ENCODE measurements around the gene IBSP.

Gene IBSP

GRCh38 chr4:87848622-87849351, 49.4 kb downstream of the IBSP start:
- DNase-seq (ENCODE audit: insufficient read length, low spot score) (peak; percentile 16), FAIRE-seq (peak; percentile 60)
- TF ChIP-seq POLR2AphosphoS5 (IDR thresholded peaks at IDR 0.05; ENCODE audit: low read depth, low read length) (no peak), SPI1 (IDR thresholded peaks at IDR 0.05; ENCODE audit: low read depth, low read length) (no peak), POU2F2 (IDR thresholded peaks at IDR 0.05; ENCODE audit: low read depth, low read length) (no peak), TAF1 (IDR thresholded peaks at IDR 0.05; ENCODE audit: low read depth, low read length) (no peak), POLR2A (IDR thresholded peaks at IDR 0.05; ENCODE audit: low read depth, low read length) (no peak), PAX5 (IDR thresholded peaks at IDR 0.05; ENCODE audit: insufficient read depth, low read length, severe bottlenecking) (no peak)

GRCh38 chr4:87849612-87850011, 50.3 kb downstream of the IBSP start:
- DNase-seq (ENCODE audit: insufficient read length, low spot score) (no peak), FAIRE-seq (no peak)
- TF ChIP-seq POU2F2 (IDR thresholded peaks at IDR 0.05; ENCODE audit: low read depth, low read length) (no peak), TAF1 (IDR thresholded peaks at IDR 0.05; ENCODE audit: low read depth, low read length) (no peak), POLR2AphosphoS5 (IDR thresholded peaks at IDR 0.05; ENCODE audit: low read depth, low read length) (no peak), POLR2A (IDR thresholded peaks at IDR 0.05; ENCODE audit: low read depth, low read length) (no peak), PAX5 (IDR thresholded peaks at IDR 0.05; ENCODE audit: insufficient read depth, low read length, severe bottlenecking) (no peak), SPI1 (IDR thresholded peaks at IDR 0.05; ENCODE audit: low read depth, low read length) (no peak)

GRCh38 chr4:87851332-87851731, 52.0 kb downstream of the IBSP start:
- FAIRE-seq (no peak), DNase-seq (ENCODE audit: insufficient read length, low spot score) (no peak)
- TF ChIP-seq POLR2A (IDR thresholded peaks at IDR 0.05; ENCODE audit: low read depth, low read length) (no peak), PAX5 (IDR thresholded peaks at IDR 0.05; ENCODE audit: insufficient read depth, low read length, severe bottlenecking) (no peak), SPI1 (IDR thresholded peaks at IDR 0.05; ENCODE audit: low read depth, low read length) (no peak), POLR2AphosphoS5 (IDR thresholded peaks at IDR 0.05; ENCODE audit: low read depth, low read length) (no peak), TAF1 (IDR thresholded peaks at IDR 0.05; ENCODE audit: low read depth, low read length) (no peak), POU2F2 (IDR thresholded peaks at IDR 0.05; ENCODE audit: low read depth, low read length) (no peak)

- TF ChIP-seq TAF1 (IDR thresholded peaks at IDR 0.05; ENCODE audit: low read depth, low read length) = no peak
- no peak for TF ChIP-seq POLR2AphosphoS5 (IDR thresholded peaks at IDR 0.05; ENCODE audit: low read depth, low read length)
- no peak for TF ChIP-seq POLR2A (IDR thresholded peaks at IDR 0.05; ENCODE audit: low read depth, low read length)
- no peak for TF ChIP-seq SPI1 (IDR thresholded peaks at IDR 0.05; ENCODE audit: low read depth, low read length)
- TF ChIP-seq POU2F2 (IDR thresholded peaks at IDR 0.05; ENCODE audit: low read depth, low read length) = no peak
- TF ChIP-seq PAX5 (IDR thresholded peaks at IDR 0.05; ENCODE audit: insufficient read depth, low read length, severe bottlenecking) = no peak
- FAIRE-seq (no peak), DNase-seq (ENCODE audit: insufficient read length, low spot score) (no peak)
These were observed 52.6 kb downstream of the IBSP start for GRCh38 chr4:87851953-87852352.

GRCh38 chr4:87853108-87853507, 53.8 kb downstream of the IBSP start:
- DNase-seq (ENCODE audit: insufficient read length, low spot score) = no peak
- TF ChIP-seq POLR2AphosphoS5 (IDR thresholded peaks at IDR 0.05; ENCODE audit: low read depth, low read length) = no peak
- TF ChIP-seq SPI1 (IDR thresholded peaks at IDR 0.05; ENCODE audit: low read depth, low read length) = no peak
- no peak for TF ChIP-seq POLR2A (IDR thresholded peaks at IDR 0.05; ENCODE audit: low read depth, low read length)
- no peak for TF ChIP-seq PAX5 (IDR thresholded peaks at IDR 0.05; ENCODE audit: insufficient read depth, low read length, severe bottlenecking)
- TF ChIP-seq TAF1 (IDR thresholded peaks at IDR 0.05; ENCODE audit: low read depth, low read length) = no peak
- no peak for TF ChIP-seq POU2F2 (IDR thresholded peaks at IDR 0.05; ENCODE audit: low read depth, low read length)
- no peak for FAIRE-seq

- TF ChIP-seq POU2F2 (IDR thresholded peaks at IDR 0.05; ENCODE audit: low read depth, low read length) = no peak
- no peak for TF ChIP-seq POLR2AphosphoS5 (IDR thresholded peaks at IDR 0.05; ENCODE audit: low read depth, low read length)
- TF ChIP-seq POLR2A (IDR thresholded peaks at IDR 0.05; ENCODE audit: low read depth, low read length) = no peak
- DNase-seq (ENCODE audit: insufficient read length, low spot score) (no peak), FAIRE-seq (no peak)
These were observed 54.5 kb downstream of the IBSP start for GRCh38 chr4:87853891-87854290.

GRCh38 chr4:87855559-87855958, 56.2 kb downstream of the IBSP start:
- no peak for TF ChIP-seq PAX5 (IDR thresholded peaks at IDR 0.05; ENCODE audit: insufficient read depth, low read length, severe bottlenecking)
- TF ChIP-seq SPI1 (IDR thresholded peaks at IDR 0.05; ENCODE audit: low read depth, low read length) = no peak
- TF ChIP-seq TAF1 (IDR thresholded peaks at IDR 0.05; ENCODE audit: low read depth, low read length) = no peak
- no peak for TF ChIP-seq POLR2A (IDR thresholded peaks at IDR 0.05; ENCODE audit: low read depth, low read length)
- no peak for TF ChIP-seq POU2F2 (IDR thresholded peaks at IDR 0.05; ENCODE audit: low read depth, low read length)
- DNase-seq (ENCODE audit: insufficient read length, low spot score) (no peak), FAIRE-seq (no peak)

- DNase-seq (ENCODE audit: insufficient read length, low spot score) (no peak), FAIRE-seq (no peak)
- TF ChIP-seq POLR2A (IDR thresholded peaks at IDR 0.05; ENCODE audit: low read depth, low read length) = no peak
- no peak for TF ChIP-seq SPI1 (IDR thresholded peaks at IDR 0.05; ENCODE audit: low read depth, low read length)
- no peak for TF ChIP-seq POU2F2 (IDR thresholded peaks at IDR 0.05; ENCODE audit: low read depth, low read length)
- no peak for TF ChIP-seq POLR2AphosphoS5 (IDR thresholded peaks at IDR 0.05; ENCODE audit: low read depth, low read length)
- no peak for TF ChIP-seq PAX5 (IDR thresholded peaks at IDR 0.05; ENCODE audit: insufficient read depth, low read length, severe bottlenecking)
- no peak for TF ChIP-seq TAF1 (IDR thresholded peaks at IDR 0.05; ENCODE audit: low read depth, low read length)
These were observed 57.5 kb downstream of the IBSP start for GRCh38 chr4:87856816-87857215.

GRCh38 chr4:87857789-87858188, 58.4 kb downstream of the IBSP start:
- no peak for TF ChIP-seq POLR2A (IDR thresholded peaks at IDR 0.05; ENCODE audit: low read depth, low read length)
- no peak for TF ChIP-seq POLR2AphosphoS5 (IDR thresholded peaks at IDR 0.05; ENCODE audit: low read depth, low read length)
- TF ChIP-seq PAX5 (IDR thresholded peaks at IDR 0.05; ENCODE audit: insufficient read depth, low read length, severe bottlenecking) = no peak
- no peak for TF ChIP-seq SPI1 (IDR thresholded peaks at IDR 0.05; ENCODE audit: low read depth, low read length)
- no peak for TF ChIP-seq POU2F2 (IDR thresholded peaks at IDR 0.05; ENCODE audit: low read depth, low read length)
- no peak for TF ChIP-seq TAF1 (IDR thresholded peaks at IDR 0.05; ENCODE audit: low read depth, low read length)
- DNase-seq (ENCODE audit: insufficient read length, low spot score) (no peak), FAIRE-seq (no peak)

Data from GM12891 (cell line).